GM21825 (cell line): ENCODE results near the gene TNFAIP8.

Source experiments
- ATAC-seq: cut with Tn5 transposase; IDR thresholded peaks from one replicate; pipeline ENCODE4 v1.9.1; 2021; ENCODE audit warnings: mild to moderate bottlenecking, moderate library complexity; ENCODE audit not compliant: unreplicated experiment

The TNFAIP8 gene

GRCh38 chr5:119355685-119356611 lies at the start of gene TNFAIP8:
Gene TNFAIP8 (plus strand): TSS chr5:119356019. CDS start chr5:119356091, 72 bp downstream.
- ATAC-seq = peak; percentile 47

GRCh38 chr5:119307170-119307569 lies 48.6 kb upstream of the TNFAIP8 start:
- ATAC-seq = no peak

- peak; percentile 11 for ATAC-seq
Observed at GRCh38 chr5:119309326-119309725, 46.5 kb upstream of the TNFAIP8 start.

GRCh38 chr5:119311688-119312087 lies 44.1 kb upstream of the TNFAIP8 start:
- ATAC-seq = no peak

- ATAC-seq = no peak
Observed at GRCh38 chr5:119312403-119312802, 43.4 kb upstream of the TNFAIP8 start.

- ATAC-seq = no peak
Observed at GRCh38 chr5:119313197-119313596, 42.6 kb upstream of the TNFAIP8 start.

- ATAC-seq = no peak
Observed at GRCh38 chr5:119313658-119314605, 41.9 kb upstream of the TNFAIP8 start.

- ATAC-seq = peak; percentile 63
Observed at GRCh38 chr5:119315516-119315949, 40.3 kb upstream of the TNFAIP8 start.

- ATAC-seq = no peak
Observed at GRCh38 chr5:119316086-119316485, 39.7 kb upstream of the TNFAIP8 start.

- no peak for ATAC-seq
Observed at GRCh38 chr5:119316906-119317305, 38.9 kb upstream of the TNFAIP8 start.

GRCh38 chr5:119318256-119318894 lies 37.4 kb upstream of the TNFAIP8 start:
- ATAC-seq = peak; percentile 32

GRCh38 chr5:119319401-119319800 lies 36.4 kb upstream of the TNFAIP8 start:
- ATAC-seq = no peak

- no peak for ATAC-seq
Observed at GRCh38 chr5:119319890-119320289, 35.9 kb upstream of the TNFAIP8 start.

GRCh38 chr5:119321569-119322311 lies 34.1 kb upstream of the TNFAIP8 start:
- no peak for ATAC-seq

- no peak for ATAC-seq
Observed at GRCh38 chr5:119322312-119322947, 33.4 kb upstream of the TNFAIP8 start.

GRCh38 chr5:119322948-119323537 lies 32.8 kb upstream of the TNFAIP8 start:
- ATAC-seq = peak; percentile 37

- ATAC-seq = no peak
Observed at GRCh38 chr5:119323601-119324000, 32.2 kb upstream of the TNFAIP8 start.

- ATAC-seq = no peak
Observed at GRCh38 chr5:119324842-119325241, 31.0 kb upstream of the TNFAIP8 start.

- ATAC-seq = no peak
Observed at GRCh38 chr5:119327018-119327417, 28.8 kb upstream of the TNFAIP8 start.
